Loucy (cell line): ENCODE measurements around the gene MGAT5.

Source experiments
- H2AFZ ChIP-seq: fragments of 200-600 bp; sonication (generic); 2 replicates; pipeline ENCODE4 v1.6.0; 2016; ENCODE audit warnings: antibody characterized with exemption, mild to moderate bottlenecking, low read length, moderate library complexity
- H3F3A ChIP-seq: fragments of 200-600 bp; 2 replicates; pipeline ENCODE4 v1.6.0; 2016; ENCODE audit warnings: antibody characterized with exemption, low read depth, mild to moderate bottlenecking
- H3K27me3 ChIP-seq: fragments of 200-600 bp; sonication (generic); 2 replicates; pipeline ENCODE4 v1.6.1; 2014; ENCODE audit warnings: low read length, mild to moderate bottlenecking; ENCODE audit not compliant: insufficient read depth, poor library complexity, severe bottlenecking
- H3K36me3 ChIP-seq: fragments of 200-600 bp; sonication (generic); 2 replicates; pipeline ENCODE4 v1.6.1; 2016; ENCODE audit warnings: low read length; ENCODE audit not compliant: insufficient read depth
- H3K4me1 ChIP-seq: fragments of 200-600 bp; sonication (generic); 2 replicates; pipeline ENCODE4 v1.5.1; 2014; ENCODE audit warnings: low read length, mild to moderate bottlenecking; ENCODE audit not compliant: insufficient read depth, poor library complexity, severe bottlenecking
- H3K4me2 ChIP-seq: fragments of 200-600 bp; sonication (generic); 2 replicates; pipeline ENCODE4 v1.6.0; 2014; ENCODE audit warnings: antibody characterized with exemption, low read length, low read depth, mild to moderate bottlenecking; ENCODE audit not compliant: poor library complexity, severe bottlenecking
- H3K4me3 ChIP-seq: fragments of 200-600 bp; sonication (generic); 2 replicates; pipeline ENCODE4 v1.5.1; 2014; ENCODE audit warnings: low read length, mild to moderate bottlenecking, mixed read lengths; ENCODE audit not compliant: poor library complexity, severe bottlenecking
- H3K79me2 ChIP-seq: fragments of 200-600 bp; sonication (generic); 2 replicates; pipeline ENCODE4 v1.6.1; 2014; ENCODE audit warnings: low read length; ENCODE audit not compliant: insufficient read depth
- H3K9ac ChIP-seq: fragments of 200-600 bp; sonication (generic); 2 replicates; pipeline ENCODE4 v1.6.0; 2014; ENCODE audit warnings: mild to moderate bottlenecking, low read depth, low read length, moderate library complexity; ENCODE audit not compliant: poor library complexity, severe bottlenecking
- H3K9me2 ChIP-seq: fragments of 200-600 bp; sonication (generic); replicated peaks from 2 replicates; pipeline ENCODE4 v1.6.1; 2016; ENCODE audit warnings: low read depth, low read length, mixed read lengths
- H3K9me3 ChIP-seq: fragments of 200-600 bp; sonication (generic); 2 replicates; pipeline ENCODE4 v1.6.1; 2014; ENCODE audit warnings: mild to moderate bottlenecking, antibody characterized with exemption, low read length, low read depth; ENCODE audit not compliant: insufficient read depth
- H4K20me1 ChIP-seq: fragments of 200-600 bp; sonication (generic); 2 replicates; pipeline ENCODE4 v1.6.0; 2014; ENCODE audit warnings: antibody characterized with exemption, low read length, mild to moderate bottlenecking; ENCODE audit not compliant: insufficient read depth, poor library complexity, severe bottlenecking
- CTCF ChIP-seq: fragments of 200-600 bp; sonication (generic); conservative IDR thresholded peaks from 2 replicates; pipeline ENCODE4 v1.5.1; 2014; ENCODE audit warnings: mild to moderate bottlenecking, antibody characterized with exemption, low read length
- EZH2phosphoT487 ChIP-seq: fragments of 200-600 bp; IDR thresholded peaks from 2 replicates; pipeline ENCODE4 v1.6.1; 2018; ENCODE audit warnings: antibody characterized with exemption, mild to moderate bottlenecking, moderate library complexity, borderline replicate concordance

The MGAT5 gene

GRCh38 chr2:134457353-134457752 lies 203.5 kb downstream of the MGAT5 start:
- no peaks in the 10 kb centered on the region for H3K4me1 ChIP-seq
- H3K27me3 ChIP-seq, result no peaks in the 10 kb centered on the region

GRCh38 chr2:134457765-134458472 lies 204.0 kb downstream of the MGAT5 start:
- Histone ChIP-seq H3K4me3 (no peak overlapping the region), H4K20me1 (no peaks in the 10 kb centered on the region), H3K27me3 (no peaks in the 10 kb centered on the region), H3F3A (no peaks in the 10 kb centered on the region), H3K9me3 (no peaks in the 10 kb centered on the region), H3K36me3 (no peaks in the 10 kb centered on the region; the same call in 1 of the 2 replicates), H3K4me1 (no peaks in the 10 kb centered on the region), H3K9ac (no peak overlapping the region), H2AFZ (no peak overlapping the region), H3K79me2 (no peaks in the 10 kb centered on the region), H3K4me2 (no peak overlapping the region), H3K9me2 (no peaks in the 10 kb centered on the region)
- TF ChIP-seq EZH2phosphoT487 (no peak), CTCF (no peak)

More at GRCh38 chr2:134457353-134457752, 203.5 kb downstream of the MGAT5 start:
- Histone ChIP-seq H2AFZ (no peak overlapping the region), H3K9ac (no peak overlapping the region), H3K9me3 (no peaks in the 10 kb centered on the region), H3K79me2 (no peaks in the 10 kb centered on the region), H3K4me3 (no peak overlapping the region), H3K4me2 (no peak overlapping the region), H3K9me2 (no peaks in the 10 kb centered on the region), H4K20me1 (no peaks in the 10 kb centered on the region), H3F3A (no peaks in the 10 kb centered on the region), H3K36me3 (no peaks in the 10 kb centered on the region; the same call in 1 of the 2 replicates)
- TF ChIP-seq EZH2phosphoT487, result no peak
- no peak for TF ChIP-seq CTCF

GRCh38 chr2:134458473-134458853 lies 204.6 kb downstream of the MGAT5 start:
- Histone ChIP-seq H3K9me3 (no peaks in the 10 kb centered on the region), H3K4me1 (no peaks in the 10 kb centered on the region), H3F3A (no peaks in the 10 kb centered on the region), H2AFZ (no peak overlapping the region), H3K9me2 (no peaks in the 10 kb centered on the region), H3K4me2 (no peak overlapping the region), H3K9ac (no peak overlapping the region), H3K79me2 (no peaks in the 10 kb centered on the region), H3K27me3 (no peaks in the 10 kb centered on the region), H3K36me3 (no peaks in the 10 kb centered on the region; the same call in 1 of the 2 replicates), H4K20me1 (no peaks in the 10 kb centered on the region), H3K4me3 (no peak overlapping the region)
- TF ChIP-seq EZH2phosphoT487 (no peak), CTCF (no peak)
